ENCODE measurements around the gene ALG9.

Gene ALG9

GRCh38 chr11:111879637-111879960 is 8.2 kb upstream of the ALG9 start:
- no peak for DNase-seq (ENCODE audit: low read depth in 2 of 2)

DNA sequence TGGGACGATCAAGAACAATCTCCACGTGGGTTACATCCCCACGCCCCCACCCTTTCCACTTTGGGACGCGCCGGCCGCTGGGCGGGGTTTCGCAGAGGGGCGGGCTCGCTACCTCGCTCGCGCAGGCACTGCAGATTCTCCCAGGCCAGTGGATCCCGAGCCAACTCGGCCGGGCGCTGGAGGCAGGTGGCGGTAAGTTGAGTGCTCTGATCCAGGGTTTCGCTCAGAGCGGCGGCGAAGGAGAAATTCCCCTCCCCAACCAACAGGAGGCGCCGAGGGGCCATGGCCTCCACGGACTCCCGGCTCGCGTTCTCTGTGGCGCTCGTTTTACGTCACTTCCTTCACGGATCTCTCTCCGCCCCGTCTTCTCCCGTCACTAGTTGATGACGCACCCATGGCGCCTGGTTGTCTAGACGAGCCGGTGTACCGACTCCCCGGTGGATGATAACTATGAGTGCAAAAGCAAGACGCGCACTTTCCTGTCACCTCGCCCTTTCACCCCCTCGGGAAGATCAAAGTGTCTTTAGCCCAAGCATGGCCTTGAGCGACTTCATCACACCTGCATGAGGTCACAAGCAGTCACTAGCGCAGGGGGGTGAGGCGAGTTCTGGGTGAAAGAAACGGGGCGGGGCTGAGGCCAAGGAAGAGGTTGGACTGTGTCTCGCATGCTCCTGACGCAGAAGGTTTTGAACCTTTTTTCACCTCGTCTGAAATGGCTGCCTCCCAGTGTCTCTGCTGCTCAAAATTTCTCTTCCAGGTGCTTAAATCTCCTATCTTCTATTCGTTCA is 7.7 kb upstream of the ALG9 start, which contains the start of the genes CFAP68 and FDXACB1:
CFAP68 (plus strand) TSS at position 693 of the 788 bp plus-strand sequence; CDS start at position 713, 20 bp downstream.
FDXACB1 (minus strand) TSS at position 317 of the 788 bp plus-strand sequence; CDS start at position 284, 33 bp downstream.
- peak; percentile 83 to 90 for DNase-seq (ENCODE audit: low read depth in 2 of 2)

DNA sequence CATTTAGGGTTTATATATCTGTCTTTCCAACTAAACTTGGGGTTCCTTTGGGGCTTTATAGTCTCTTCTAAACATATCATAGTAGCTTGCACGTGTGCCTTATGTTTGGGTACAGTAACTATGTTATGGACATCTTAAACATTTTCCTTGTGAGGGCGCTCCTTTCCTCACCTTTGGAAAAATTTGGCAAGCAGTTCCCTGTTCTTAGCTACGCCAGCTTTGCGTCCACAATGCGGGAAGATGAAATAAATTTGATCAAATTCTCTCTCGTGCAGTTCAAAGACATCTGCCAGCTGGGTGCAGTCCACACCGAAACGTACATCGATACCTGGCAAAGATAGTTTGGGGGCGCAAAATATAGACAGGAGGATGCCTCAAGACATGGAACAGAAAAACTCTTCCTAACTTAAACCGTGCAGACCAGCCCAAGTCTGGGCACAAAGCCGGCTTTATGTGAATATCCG is 7.0 kb upstream of the ALG9 start:
- no peak for DNase-seq (ENCODE audit: low read depth in 2 of 2)

- DNase-seq (ENCODE audit: low read depth in 2 of 2), result no peak
These were observed 346 bp upstream of the ALG9 start for GRCh38 chr11:111871693-111872161.

GRCh38 chr11:111870522-111870885 is 877 bp downstream of the ALG9 start:
- no peak for DNase-seq (ENCODE audit: low read depth in 2 of 2)

DNA sequence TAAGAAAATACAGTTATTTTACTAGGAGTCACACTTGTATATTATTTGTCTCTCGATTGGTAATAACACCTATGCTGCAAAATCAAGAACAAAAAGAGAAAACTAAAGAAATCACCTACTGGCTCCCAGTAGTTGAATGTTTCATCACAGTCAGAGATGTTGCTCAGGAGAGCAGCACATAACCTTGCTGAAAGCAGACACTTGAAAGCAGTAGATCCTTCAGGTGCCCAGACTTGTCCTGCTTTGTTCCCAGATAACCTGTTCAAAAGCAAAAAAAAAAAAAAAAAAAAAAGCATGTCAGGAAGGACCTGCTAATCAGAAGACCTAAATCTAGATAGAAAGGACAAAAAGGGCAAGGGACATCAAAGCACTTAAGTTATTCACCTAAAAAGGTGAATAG is 1.3 kb downstream of the ALG9 start:
- no peak for DNase-seq (ENCODE audit: low read depth in 2 of 2)

DNA sequence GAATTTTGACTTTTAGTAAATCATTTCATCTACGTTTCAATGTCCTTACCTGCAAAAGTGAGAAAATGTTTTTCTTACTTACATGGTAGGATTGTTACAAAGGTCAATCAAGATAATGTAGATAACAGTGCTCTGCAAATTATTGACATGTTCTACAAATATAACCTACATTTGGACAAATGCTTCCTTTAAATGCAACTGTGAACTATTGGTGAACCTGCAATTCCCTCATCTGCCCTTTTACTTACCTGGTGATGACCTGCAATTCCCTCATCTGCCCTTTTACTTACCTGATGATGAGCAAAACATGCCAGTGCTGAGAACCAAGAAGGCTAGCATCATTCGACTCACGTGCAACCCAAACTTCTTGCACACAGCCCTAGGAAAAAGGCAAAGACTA is 11.1 kb downstream of the ALG9 start:
- DNase-seq (ENCODE audit: low read depth in 2 of 2), result no peak

GRCh38 chr11:111855506-111855905 is 15.9 kb downstream of the ALG9 start:
- no peak for DNase-seq (ENCODE audit: low read depth in 2 of 2)

- DNase-seq (ENCODE audit: low read depth in 2 of 2), result no peak
These were observed 19.3 kb downstream of the ALG9 start for GRCh38 chr11:111852103-111852502.

GRCh38 chr11:111851636-111852035 is 19.7 kb downstream of the ALG9 start:
- DNase-seq (ENCODE audit: low read depth in 2 of 2), result no peak

GRCh38 chr11:111851067-111851466 is 20.3 kb downstream of the ALG9 start:
- no peak for DNase-seq (ENCODE audit: low read depth in 2 of 2)

DNA sequence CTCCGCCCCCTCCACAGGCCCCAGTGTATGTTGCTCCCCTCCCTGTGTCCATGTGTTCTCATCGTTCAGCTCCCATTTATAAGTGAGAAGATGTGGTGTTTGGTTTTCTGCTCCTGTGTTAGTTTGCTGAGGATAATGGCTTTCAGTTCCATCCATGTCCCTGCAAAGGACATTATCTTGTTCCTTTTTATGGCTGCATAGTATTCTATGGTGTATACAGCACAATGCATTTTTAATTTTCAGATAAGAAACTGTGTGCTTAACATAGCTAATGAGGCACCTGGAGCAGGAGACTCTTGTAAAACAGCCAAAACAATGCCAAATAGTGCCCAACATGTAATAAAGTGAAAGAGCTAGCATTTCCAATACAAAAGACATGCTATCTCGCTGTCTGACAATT is 21.8 kb downstream of the ALG9 start:
- DNase-seq (ENCODE audit: low read depth in 2 of 2), result no peak

DNA sequence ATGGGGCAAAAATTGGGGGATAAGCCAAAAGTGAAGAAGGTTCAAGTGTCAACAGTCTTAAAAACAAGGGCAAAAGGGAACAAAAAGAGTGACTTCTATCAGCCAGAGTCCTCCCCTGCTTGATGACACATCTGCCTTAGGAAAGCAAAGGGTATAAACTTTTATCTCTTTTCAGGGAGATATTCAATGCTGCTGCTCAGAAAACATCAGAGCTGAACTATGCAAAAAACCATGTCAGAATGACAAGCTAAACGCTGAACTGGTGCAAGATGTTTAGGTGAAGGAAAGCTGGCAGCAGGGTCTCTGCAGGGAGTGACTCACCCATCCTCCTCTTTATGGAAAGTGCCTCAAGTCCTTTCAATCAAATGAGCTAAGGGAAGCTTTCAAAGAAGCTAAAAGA is 24.7 kb downstream of the ALG9 start:
- DNase-seq (ENCODE audit: low read depth in 2 of 2), result no peak

- no peak for DNase-seq (ENCODE audit: low read depth in 2 of 2)
These were observed 25.3 kb downstream of the ALG9 start for GRCh38 chr11:111846063-111846462.

GRCh38 chr11:111845276-111846028 is 25.9 kb downstream of the ALG9 start:
- no peak for DNase-seq (ENCODE audit: low read depth in 2 of 2)

DNA sequence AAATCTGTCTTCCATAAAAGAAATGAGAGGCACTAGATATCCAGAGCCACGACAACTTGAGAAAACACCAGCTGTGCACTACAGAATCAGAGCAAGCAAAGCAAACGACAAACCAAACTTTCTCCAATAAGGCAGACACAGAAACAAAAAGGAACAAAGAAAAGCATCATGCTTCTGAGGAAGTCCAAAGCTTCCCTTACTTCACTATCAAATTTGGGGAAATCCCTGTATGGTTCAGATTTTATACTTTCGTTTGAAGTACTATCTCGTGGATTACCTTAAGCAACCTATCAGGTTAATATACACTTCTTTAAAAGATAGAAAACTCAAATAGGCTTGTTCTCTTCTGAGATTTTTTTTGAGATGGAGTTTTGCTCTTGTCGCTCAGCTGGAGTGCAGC is 27.7 kb downstream of the ALG9 start:
- no peak for DNase-seq (ENCODE audit: low read depth in 2 of 2)

GRCh38 chr11:111841370-111842053 is 29.9 kb downstream of the ALG9 start:
- DNase-seq (ENCODE audit: low read depth in 2 of 2), result peak; percentile 84

GRCh38 chr11:111840143-111840542 is 31.2 kb downstream of the ALG9 start:
- no peak for DNase-seq (ENCODE audit: low read depth in 2 of 2)

GRCh38 chr11:111838054-111838453 is 33.3 kb downstream of the ALG9 start:
- no peak for DNase-seq (ENCODE audit: low read depth in 2 of 2)

DNA sequence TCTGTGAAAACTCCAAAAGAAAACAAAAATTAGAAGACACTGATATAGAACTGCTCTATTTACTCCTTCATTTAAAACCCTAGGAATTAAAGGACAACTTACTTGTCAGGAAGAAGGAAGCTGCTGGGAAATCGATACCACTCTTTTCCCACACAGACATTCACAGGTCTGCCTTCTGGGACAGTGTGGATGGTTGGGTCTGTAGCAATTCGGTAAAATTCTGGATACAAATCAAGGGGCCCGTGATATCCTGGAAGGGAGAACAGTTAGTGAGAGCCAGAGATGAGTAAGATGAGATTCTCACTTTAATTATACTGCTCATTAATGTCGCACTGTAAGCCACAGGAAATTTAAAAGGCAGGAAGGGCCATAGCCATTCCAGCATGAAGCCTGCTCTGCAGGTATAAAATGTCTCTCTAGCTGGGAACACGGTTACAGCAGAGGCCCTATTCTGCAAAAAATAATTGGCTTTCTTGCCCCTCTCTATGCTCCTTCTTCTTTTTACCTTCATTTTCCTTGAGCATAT is 34.0 kb downstream of the ALG9 start:
- no peak for DNase-seq (ENCODE audit: low read depth in 2 of 2)

GRCh38 chr11:111836721-111837120 is 34.7 kb downstream of the ALG9 start:
- DNase-seq (ENCODE audit: low read depth in 2 of 2), result no peak

DNA sequence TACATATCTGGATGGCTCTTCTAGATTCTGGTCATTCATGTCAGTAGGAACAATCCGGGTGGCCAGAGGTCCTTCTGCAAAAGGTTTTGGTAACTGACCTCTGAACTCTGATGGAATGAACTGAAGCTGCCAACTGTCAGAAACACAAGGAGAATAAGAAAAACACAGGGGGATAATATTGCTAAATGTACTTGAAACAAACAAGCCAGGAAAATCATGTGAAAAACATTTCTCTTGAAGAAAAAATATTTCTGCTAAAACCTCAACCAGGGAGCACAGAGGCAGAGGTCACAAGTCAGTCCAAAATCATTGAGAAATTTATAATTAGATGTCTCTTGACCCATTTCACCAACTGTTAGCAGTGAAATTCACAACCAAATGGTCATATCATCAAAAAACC is 35.2 kb downstream of the ALG9 start:
- DNase-seq (ENCODE audit: low read depth in 2 of 2), result no peak
